Activated T-helper 1 cell treated with anti-CD3 and anti-CD28 coated beads, Interleukin-2, amount 50 U/mL, for 16 hours (primary cell): ENCODE measurements around the gene PHPT1.
"Not testable (repeated sequence)": the region's sequence is repeated elsewhere in the genome, so short reads cannot be mapped to it uniquely, and the experiment has no call there.

Experiments used
- DNase-seq, 2 donors: peaks; one replicate each; pipeline ENCODE4 v3.0.0-alpha.2; 2020; ENCODE audit warnings: low read depth in 1 of 2, low spot score in 1 of 2

PHPT1 gene

DNA sequence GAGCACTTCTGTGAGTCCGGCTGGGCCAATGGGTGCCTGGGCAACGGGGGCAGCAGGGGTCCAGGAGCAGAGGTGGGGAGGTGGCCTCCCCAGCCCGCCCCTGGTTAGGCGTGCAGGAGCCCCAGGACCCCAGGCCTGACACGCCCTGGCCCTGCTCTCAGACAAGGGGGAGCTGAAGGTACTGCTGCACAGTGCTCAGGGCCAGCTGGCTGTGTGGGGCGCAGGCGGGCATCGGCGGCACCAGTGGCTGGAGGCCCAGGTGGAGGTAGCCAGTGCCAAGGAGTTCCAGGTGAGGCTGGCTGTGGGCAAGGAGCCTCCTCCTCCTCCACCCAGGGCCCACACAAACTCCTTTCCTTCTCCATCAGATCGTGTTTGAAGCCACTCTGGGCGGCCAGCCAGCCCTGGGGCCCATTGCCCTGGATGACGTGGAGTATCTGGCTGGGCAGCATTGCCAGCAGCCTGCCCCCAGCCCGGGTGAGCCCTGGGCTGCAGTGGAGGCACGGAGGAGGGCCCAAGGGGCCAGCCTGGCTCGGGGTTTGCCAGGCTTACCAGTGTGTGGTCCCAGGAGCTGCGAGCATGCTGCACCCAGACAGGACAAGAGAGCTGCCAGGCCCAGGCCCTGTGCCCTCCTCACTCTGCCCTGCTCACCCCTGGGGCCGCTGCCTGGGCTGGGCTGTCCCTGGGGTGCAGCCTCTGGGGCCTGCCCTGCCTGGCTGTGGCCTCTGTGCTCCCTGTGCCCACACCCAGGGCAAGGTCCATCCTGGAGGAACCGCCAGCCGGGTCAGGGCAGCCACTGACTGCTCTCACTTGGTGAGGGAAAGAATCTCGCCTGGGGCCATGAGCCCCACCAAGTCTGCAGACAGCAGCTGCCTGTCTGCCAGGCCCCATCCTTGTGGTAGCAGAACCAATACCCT is 9.9 kb downstream of the PHPT1 start:
- peak in 1 of 2 donors; percentile 0 for DNase-seq

GRCh38 chr9:136860529-136860928 is 11.3 kb downstream of the PHPT1 start:
- no peak for DNase-seq

DNA sequence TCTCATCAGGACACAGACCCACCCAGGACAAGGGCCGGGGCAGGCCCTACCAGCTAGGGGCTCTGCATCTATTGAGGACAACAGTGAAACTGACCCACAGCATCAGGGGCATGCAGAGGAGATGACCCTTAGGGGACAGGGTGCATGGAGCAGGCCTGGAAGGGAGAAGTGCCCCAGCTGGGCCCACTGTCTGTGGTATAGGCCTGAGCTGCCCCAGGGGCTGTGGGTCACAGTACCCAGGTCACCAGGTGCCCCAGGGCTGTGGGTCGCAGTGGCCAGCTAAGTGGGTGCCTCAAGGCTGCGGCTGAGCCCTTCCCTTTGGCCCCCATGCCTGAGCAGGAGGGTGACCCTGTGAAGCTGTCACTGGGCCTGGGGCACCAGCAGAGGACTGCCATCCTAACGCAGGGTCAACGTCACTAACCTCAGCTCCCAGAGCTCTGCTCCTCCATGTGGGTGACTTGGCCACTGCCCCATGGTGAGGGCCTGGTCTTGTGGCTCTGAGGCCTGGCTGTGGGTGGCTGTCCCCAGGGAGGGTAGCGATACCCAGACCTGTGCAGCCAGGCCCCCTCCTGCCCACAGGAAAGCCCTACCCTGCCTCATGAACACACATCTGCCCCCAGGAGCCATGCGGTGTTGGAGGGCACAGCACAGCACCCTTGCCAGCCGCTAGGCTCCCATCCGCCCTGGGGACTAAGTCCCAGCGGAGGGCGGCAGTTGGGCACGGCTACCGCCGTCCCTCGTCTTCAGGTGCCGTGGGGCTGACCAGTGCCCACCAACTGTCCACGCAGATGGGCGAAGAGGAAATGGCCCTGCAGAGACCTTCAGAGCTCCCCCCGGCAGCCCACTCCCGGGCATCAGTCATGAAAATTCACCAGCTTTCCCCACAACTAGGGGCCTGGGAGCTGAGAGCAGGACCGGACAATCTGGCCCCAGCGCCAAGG is 12.0 kb downstream of the PHPT1 start:
- no peak for DNase-seq

GRCh38 chr9:136861874-136862457 is 12.8 kb downstream of the PHPT1 start:
- no peak for DNase-seq

DNA sequence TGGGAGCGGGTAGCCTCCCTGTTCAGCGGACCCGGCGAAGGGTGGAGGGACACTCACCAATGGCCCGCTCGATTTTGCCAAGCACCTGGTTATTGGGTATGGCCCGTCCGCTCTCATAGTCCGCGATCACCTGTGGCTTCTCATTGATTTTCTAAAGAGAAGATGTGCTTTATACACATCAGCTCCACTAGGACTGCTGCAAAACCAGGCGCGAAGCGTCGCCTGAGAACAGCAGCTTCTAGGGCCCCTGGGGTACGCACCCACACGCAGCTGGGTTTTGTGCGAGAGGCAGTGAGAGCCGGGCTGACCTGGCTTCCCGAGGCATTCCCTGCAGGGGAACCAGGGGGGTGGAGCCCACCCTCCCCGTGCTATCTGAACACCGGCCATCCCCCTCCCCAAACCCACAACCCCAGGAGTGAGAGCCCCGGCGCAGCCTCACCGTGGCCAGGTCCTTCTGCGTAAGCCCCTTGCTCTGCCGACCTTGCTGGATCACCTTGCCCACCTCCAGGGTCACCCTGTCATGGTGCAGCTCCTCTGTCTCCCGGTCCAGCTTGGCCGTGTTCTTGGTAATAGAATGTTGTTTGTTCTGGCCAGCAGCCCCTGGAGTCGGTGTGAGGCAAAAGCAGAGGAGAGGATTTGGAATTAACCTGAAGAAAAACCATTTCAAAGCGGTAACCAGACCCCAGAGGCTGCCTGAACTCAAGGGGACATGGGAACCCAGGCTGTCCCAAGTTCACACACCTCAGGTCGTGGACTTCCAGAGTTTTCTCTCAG is 13.8 kb downstream of the PHPT1 start:
- no peak for DNase-seq

- DNase-seq = no peak
These were observed 14.5 kb downstream of the PHPT1 start for GRCh38 chr9:136863623-136864273.

DNA sequence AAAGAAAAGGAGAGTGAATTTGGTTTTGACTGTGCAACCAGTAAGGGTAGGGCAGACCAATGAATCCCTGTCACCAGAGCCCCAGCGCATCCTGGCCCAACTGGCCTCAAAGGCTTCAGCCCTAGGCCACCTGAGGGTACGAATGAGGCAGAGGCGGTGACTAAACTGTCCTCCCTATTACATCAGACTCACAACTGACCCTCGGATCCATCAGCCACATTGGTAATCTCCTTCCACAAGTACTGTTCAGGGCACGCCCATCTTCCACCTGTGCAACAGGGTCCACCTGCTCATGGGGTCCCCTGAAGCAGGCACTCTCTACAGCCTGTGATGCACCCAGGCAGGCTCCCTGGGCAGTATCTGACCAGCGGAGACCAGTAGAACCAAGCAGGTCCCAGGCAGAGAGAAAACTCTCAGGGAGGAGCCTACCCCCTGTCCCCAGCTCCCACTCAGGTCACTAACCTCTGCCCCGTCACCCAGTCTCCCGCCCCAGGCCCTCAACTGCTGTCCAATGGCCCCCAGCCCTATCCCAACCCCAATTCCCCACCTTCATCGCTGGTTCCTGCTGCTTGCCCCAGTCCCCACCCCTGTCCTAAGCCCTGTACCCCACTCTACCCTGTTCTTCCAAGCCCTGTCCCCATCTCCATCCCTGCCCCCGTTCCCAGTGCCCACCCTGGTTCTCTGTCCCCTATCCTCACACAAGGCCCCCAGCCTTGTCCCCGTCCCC is 16.0 kb downstream of the PHPT1 start:
- DNase-seq = no peak

DNA sequence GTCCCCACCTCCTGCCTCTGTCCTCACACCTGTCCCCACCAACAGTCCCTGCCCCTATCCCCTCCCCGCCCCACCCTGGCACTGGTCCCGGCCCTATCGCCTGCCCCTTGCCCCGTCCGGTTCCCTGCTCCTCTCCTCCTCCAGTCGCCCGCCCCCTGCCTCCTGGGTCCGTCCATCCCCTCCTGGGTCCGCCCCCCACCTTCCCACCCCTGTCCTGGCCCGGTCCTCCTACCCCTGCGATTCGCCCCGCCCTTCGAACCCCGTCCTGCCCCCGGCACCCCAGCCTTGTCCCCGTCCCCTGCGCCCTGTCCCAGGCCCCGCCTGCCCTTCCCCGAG is 16.5 kb downstream of the PHPT1 start:
- no peak for DNase-seq

- DNase-seq = not testable (repeated sequence)
These were observed 17.8 kb downstream of the PHPT1 start for GRCh38 chr9:136866898-136867421.

- DNase-seq = no peak
These were observed 18.3 kb downstream of the PHPT1 start for GRCh38 chr9:136867480-136867879.

DNA sequence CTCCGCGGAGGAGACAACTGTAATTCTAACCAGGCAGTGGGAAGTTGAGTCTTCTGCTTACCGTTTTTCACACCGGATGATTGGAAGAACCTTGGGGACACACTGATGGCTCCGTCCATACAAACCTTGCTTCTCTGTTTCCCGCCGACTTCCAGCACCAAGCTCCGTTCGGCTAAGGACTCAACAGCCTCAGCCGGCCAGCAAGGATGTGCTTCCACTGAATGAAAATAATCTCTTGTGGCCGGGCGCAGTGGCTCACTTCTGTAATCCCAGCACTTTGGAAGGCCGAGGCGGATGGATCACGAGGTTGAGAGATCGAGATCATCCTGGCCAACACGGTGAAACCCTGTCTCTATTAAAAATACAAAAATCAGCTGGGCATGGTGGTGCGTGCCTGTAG is 18.7 kb downstream of the PHPT1 start:
- DNase-seq = no peak

GRCh38 chr9:136868644-136869043 is 19.4 kb downstream of the PHPT1 start:
- DNase-seq = no peak

DNA sequence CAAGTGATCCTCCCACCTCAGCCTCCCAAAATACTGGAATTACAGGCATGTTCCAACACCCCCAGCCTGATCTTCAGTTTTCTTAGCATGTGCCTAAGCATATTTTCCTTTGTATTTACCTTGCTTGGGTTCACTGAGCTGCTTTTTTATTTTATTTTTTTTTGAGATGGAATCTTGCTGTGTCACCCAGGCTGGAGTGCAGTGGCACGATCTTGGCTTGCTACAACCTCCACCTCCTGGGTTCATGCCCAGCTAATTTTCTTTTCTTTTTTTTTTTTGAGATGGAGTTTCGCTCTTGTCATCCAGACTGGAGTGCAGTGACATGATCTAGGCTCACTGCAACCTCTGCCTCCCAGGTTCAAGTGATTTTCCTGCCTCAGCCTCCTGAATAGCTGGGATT is 20.4 kb downstream of the PHPT1 start:
- DNase-seq = not testable (repeated sequence)

DNA sequence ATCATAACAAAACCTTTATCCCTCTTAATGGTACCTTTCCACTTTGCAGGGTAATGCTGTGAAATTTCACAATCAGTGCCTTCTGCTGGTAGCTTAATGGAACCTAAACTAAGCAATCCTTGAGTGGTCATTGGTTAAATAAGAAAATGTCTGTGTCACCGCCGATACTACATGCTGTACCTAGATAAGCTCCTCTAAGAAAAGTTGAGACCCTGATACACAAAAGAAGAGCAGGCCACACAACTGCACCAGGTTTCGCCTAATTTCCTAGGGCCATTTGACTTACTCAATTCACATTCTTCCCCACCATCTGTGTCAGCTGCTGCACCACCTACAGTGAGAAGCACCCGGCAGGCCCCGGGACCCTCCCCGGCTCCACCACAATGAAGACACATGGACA is 25.9 kb downstream of the PHPT1 start:
- no peak for DNase-seq

GRCh38 chr9:136876476-136876875 is 27.3 kb downstream of the PHPT1 start:
- DNase-seq = no peak

DNA sequence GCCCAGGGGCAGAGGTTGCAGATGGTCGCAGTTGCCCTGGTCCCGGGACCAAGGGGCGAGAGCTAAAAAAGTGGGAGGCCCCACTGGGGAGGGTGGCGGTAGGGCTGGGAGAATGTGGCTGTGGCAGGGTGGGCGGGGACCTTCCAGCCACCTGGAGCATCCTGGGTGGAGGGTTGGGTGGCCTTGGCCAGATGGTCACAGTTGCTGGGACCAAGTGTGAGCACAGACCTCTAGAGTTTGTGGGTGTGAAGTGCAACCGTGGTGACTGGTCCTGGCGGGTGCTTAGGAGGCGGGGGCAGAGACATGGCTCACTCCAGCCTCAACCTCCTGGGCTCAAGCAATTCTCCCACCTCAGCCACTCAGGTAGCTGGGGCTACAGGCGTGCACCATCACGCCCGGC is 31.4 kb downstream of the PHPT1 start:
- DNase-seq = no peak

DNA sequence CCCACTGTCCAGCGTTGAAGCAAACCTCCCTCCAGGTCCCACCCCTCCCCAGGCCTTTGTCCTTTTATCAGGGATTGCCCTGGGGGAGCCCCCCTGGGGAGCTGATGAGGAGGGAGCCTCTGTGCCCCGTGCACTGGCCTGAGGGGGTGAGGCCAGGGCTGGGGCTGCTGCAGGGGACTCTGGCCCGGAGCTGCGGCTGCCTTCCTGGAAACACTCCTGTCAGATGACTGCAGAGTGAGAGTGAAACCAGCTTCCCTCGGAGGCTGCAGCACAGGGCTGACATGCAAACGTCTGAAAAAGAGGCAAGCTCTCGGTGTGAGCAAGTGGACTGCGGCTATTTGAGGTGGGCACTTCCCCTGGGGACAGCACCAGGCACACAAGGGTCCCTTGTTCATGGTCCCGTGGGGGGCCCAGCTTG is 32.5 kb downstream of the PHPT1 start:
- DNase-seq = peak in 1 of 2 donors; percentile 19

GRCh38 chr9:136882109-136882946 is 33.1 kb downstream of the PHPT1 start:
- DNase-seq = peak; percentile 67 to 80

GRCh38 chr9:136882947-136883283 is 33.7 kb downstream of the PHPT1 start:
- not testable (repeated sequence) for DNase-seq
